Stimulated activated CD8-positive, alpha-beta memory T cell treated with anti-CD3 and anti-CD28 coated beads, Interleukin-4, amount 100 ng/mL, for 4 hours (primary cell): ENCODE results near the gene HSF2BP.
"Not testable (repeated sequence)": the region's sequence is repeated elsewhere in the genome, so short reads cannot be mapped to it uniquely, and the experiment has no call there.

ENCODE experiments used
- DNase-seq, 2 donors: peaks; one replicate each; pipeline ENCODE4 v3.0.0-alpha.2; 2020; ENCODE audit warnings: low read depth in 2 of 2, low spot score in 1 of 2

HSF2BP gene

GRCh38 chr21:43522495-43523131, 136.7 kb downstream of the HSF2BP start:
- DNase-seq = not testable (repeated sequence)

- not testable (repeated sequence) for DNase-seq
Measured at GRCh38 chr21:43517701-43518100, 141.6 kb downstream of the HSF2BP start.

- DNase-seq = not testable (repeated sequence)
Measured at GRCh38 chr21:43516860-43517627, 142.2 kb downstream of the HSF2BP start.

GRCh38 chr21:43516295-43516847, 142.9 kb downstream of the HSF2BP start:
- not testable (repeated sequence) for DNase-seq

- DNase-seq = not testable (repeated sequence)
Measured at GRCh38 chr21:43514834-43515233, 144.5 kb downstream of the HSF2BP start.

GRCh38 chr21:43513023-43513422, 146.3 kb downstream of the HSF2BP start:
- not testable (repeated sequence) for DNase-seq

- DNase-seq = not testable (repeated sequence)
Measured at GRCh38 chr21:43511209-43511608, 148.1 kb downstream of the HSF2BP start.

GRCh38 chr21:43510669-43511068, 148.6 kb downstream of the HSF2BP start:
- not testable (repeated sequence) for DNase-seq

- not testable (repeated sequence) for DNase-seq
Measured at GRCh38 chr21:43503892-43504291, 155.4 kb downstream of the HSF2BP start.

- not testable (repeated sequence) for DNase-seq
Measured at GRCh38 chr21:43503075-43503750, 156.1 kb downstream of the HSF2BP start.

GRCh38 chr21:43502407-43503071, 156.7 kb downstream of the HSF2BP start:
- not testable (repeated sequence) for DNase-seq

GRCh38 chr21:43498924-43499323, 160.4 kb downstream of the HSF2BP start:
- DNase-seq = not testable (repeated sequence)

- DNase-seq = not testable (repeated sequence)
Measured at GRCh38 chr21:43498065-43498464, 161.2 kb downstream of the HSF2BP start.

GRCh38 chr21:43494279-43495012, 164.8 kb downstream of the HSF2BP start:
- DNase-seq = not testable (repeated sequence)

GRCh38 chr21:43493471-43493870, 165.8 kb downstream of the HSF2BP start:
- not testable (repeated sequence) for DNase-seq

- DNase-seq = not testable (repeated sequence)
Measured at GRCh38 chr21:43488235-43488634, 171.1 kb downstream of the HSF2BP start.

- not testable (repeated sequence) for DNase-seq
Measured at GRCh38 chr21:43486051-43486450, 173.2 kb downstream of the HSF2BP start.

- not testable (repeated sequence) for DNase-seq
Measured at GRCh38 chr21:43485016-43485415, 174.3 kb downstream of the HSF2BP start.

- not testable (repeated sequence) for DNase-seq
Measured at GRCh38 chr21:43479197-43479596, 180.1 kb downstream of the HSF2BP start.
